Measurements from ENCODE around the gene DIAPH1.

Gene DIAPH1

DNA sequence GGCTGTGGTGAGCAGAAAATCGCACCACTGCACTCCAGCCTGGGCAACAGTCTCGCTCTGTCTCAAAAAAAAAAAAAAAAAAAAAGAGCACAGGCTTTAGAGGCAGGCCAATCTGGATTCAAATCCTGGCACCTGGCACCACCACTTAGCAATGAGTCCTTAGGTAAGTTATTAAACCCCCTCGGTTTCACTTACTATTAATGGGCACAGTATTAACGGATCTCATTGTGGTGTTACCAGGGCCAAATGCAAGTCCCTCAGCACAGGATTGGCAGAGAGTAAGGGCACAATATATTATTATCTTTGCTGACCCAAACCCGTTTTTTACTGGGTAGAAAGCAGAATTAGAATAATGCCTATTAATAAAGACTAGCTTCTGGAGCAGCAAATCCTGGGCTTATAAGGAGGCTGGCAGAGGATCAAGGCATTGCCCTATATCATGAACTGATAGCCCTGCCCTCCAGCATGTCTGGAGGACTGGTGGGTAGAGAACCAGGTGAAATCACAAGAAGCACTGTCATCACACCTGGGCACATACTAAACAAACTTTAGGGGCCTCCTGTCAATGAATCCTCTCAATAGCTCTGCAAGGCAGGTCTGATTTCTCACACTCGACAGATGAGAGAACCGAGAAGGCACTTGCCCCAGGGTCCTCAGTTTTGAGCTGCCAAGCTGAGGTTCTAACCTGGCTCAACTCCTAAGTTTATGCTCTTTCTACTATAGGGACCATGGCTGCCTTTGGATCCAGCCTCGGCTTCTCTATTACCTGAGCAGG, 112.2 kb downstream of the DIAPH1 start:
- DNase-seq (ENCODE audit: low read depth), result no peak

GRCh38 chr5:141504216-141504615, 114.6 kb downstream of the DIAPH1 start:
- no peak for DNase-seq (ENCODE audit: low read depth)

GRCh38 chr5:141503681-141504080, 115.1 kb downstream of the DIAPH1 start:
- DNase-seq (ENCODE audit: low read depth), result no peak

DNA sequence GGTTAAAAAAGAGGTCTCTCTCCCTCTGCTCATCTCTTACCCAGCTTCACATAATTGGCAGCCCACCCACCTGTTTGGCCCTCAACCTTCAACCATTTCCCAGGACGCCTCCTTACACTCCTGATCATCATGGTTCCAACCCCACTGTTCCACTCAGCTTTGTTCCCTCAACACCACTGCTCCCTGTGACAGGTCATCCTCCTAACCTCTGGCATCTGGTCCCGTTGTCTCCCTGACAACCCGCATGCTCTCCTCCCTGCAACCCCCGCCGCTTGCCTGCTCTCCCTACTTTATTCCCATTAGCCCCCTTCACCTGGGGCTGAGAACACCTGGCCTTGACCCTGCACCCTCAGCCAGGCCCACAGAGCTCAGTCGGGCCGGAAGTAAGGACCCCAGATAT, 117.0 kb downstream of the DIAPH1 start:
- DNase-seq (ENCODE audit: low read depth), result no peak

- no peak for DNase-seq (ENCODE audit: low read depth)
Observed at GRCh38 chr5:141496038-141496437, 122.8 kb downstream of the DIAPH1 start.

DNA sequence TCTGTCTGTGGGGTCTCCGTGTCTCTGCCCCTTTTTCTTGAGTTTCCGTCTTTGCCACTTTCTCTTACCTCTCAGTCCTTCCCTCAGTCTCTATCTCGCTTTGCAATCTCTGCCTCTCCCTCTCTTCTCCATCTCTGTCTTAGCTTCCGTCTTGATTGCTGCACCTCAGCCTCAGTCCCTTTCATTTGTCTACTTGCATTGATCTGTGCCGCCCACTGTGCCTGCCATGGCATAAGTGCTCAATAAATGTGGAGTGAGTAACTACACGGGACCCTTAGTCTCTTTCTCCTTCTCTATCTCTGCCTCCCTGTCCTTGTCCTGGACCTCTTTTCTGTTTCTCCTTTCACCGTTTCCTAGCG, 123.4 kb downstream of the DIAPH1 start:
- DNase-seq (ENCODE audit: low read depth), result no peak

DNA sequence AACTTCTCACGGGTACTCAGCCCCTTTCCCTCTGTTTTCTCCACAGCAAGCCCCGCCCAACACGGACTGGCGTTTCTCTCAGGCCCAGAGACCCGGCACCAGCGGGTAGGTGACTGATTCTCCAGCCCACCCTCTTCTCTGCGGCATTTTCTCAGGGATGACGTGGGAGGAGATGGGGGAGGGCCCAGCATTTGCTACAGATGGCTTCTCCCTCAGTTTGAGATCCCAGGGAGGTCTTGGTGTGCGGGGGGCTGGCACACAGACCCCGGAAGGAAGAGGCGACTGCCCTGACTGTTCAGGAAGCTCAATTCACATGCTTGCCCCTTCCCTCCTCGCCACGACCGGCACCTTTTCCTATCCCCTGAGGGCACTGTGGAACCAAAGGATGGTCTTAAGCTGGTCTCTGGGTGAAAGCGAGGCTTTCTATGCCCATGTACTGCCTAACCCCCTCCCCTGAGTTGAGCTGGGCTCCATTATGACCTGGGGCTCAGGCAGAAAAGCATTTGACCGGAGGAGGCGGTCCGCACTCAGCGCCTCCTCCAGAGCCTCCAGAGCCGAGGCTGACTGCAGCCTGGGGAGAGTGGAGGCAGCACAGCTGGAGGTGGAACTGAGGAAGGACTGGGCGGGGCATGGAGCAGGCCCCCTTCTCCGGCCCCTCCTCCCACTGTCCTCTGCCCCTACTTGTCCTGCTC, 123.9 kb downstream of the DIAPH1 start:
- no peak for DNase-seq (ENCODE audit: low read depth)

GRCh38 chr5:141493500-141494422, 125.0 kb downstream of the DIAPH1 start:
- no peak for DNase-seq (ENCODE audit: low read depth)

DNA sequence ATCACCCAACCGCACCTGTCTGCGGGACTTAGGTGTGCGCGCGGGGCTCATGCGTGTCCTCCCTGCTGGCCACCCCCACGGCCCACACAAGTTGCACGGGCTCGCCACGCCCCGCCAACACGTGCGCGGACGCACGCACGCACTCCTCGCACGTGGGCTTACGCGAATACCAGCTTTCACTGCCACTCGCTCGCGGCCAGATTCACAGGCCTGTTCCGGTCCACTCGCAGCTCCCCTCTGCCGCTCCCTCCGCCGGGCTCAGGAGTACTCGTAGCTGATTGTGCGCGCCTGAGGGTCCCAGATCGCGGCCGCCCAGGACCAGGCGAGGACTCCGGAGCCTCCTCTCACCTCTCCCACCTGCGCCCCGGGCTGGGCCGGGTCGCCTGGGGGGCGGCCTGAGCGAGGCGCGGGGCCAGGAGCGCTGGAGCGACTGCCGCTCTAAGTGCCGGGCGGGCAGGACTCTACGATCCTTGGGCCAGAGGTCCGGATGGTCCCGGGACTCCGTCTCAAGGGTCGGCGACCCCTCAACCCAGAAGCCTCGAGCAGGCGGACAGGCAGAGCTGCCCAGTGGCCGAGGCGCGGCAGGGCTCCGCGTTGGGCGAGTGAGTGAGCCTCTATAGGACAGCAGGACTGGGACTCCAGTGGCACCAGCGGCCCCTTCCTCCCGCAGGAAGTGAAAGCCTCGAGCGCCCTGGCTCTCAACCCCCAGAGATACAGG, 126.5 kb downstream of the DIAPH1 start:
- no peak for DNase-seq (ENCODE audit: low read depth)

GRCh38 chr5:141491323-141492167, 127.3 kb downstream of the DIAPH1 start:
- no peak for DNase-seq (ENCODE audit: low read depth)

GRCh38 chr5:141490771-141491170, 128.0 kb downstream of the DIAPH1 start:
- DNase-seq (ENCODE audit: low read depth), result no peak

GRCh38 chr5:141490271-141490670, 128.5 kb downstream of the DIAPH1 start:
- DNase-seq (ENCODE audit: low read depth), result no peak

- DNase-seq (ENCODE audit: low read depth), result no peak
Observed at GRCh38 chr5:141489841-141490240, 129.0 kb downstream of the DIAPH1 start.

- DNase-seq (ENCODE audit: low read depth), result no peak
Observed at GRCh38 chr5:141488591-141489561, 129.9 kb downstream of the DIAPH1 start, which contains the start of gene PCDHGC5. Gene PCDHGC5, plus strand, starts transcription at chr5:141489081. Its CDS starts 160 bp downstream, at chr5:141489241.

DNA sequence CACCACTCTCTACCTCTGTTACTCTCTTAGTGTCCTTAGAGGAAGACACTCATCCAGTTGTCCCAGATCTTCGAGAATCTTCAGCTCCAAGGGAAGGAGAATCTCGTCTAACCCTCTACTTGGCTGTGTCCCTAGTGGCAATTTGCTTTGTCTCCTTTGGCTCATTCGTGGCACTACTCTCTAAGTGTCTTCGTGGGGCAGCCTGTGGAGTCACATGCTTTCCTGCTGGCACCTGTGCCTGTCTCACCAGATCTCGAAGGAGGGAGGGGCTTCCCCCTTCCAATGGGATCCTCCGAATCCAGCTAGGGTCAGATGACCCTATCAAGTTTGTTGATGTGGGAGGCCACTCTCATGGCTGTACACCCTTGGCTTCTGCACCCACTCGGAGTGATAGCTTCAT, 131.7 kb downstream of the DIAPH1 start:
- DNase-seq (ENCODE audit: low read depth), result no peak

- no peak for DNase-seq (ENCODE audit: low read depth)
Observed at GRCh38 chr5:141486091-141486490, 132.7 kb downstream of the DIAPH1 start.

- no peak for DNase-seq (ENCODE audit: low read depth)
Observed at GRCh38 chr5:141485321-141486055, 133.3 kb downstream of the DIAPH1 start.

DNA sequence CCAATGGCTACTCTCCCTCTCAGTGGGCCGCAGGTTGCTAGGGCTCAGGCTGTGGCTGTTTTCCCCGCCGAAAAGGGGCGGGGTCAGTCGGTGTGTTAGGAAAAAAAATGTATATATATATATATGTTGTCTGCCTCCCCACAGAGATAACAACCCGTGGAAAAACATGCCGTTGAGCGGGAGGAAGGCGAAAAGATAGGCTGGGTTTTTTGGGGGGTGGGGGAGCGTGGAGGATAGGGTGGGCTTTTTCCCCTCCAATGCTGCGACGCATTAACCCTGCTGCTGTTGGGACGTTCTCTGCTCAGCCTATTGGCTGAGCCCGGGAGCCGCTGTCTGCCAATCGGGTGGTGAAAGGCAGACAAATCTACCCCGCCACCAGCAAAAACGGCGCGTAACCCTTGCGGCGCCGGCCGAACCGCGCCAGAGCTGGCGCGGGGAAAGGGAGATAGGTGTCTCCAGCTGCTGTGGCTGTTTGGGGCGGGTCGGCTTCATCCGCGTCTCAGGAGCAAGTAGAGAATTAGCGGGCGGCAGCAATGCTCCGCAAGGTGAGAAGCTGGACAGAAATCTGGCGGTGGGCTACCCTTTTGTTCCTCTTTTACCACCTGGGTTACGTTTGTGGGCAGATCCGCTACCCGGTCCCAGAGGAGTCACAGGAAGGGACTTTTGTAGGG, 134.0 kb downstream of the DIAPH1 start, which contains the start of gene PCDHGC4:
Gene PCDHGC4 (plus strand): TSS at position 390 of the 671 bp plus-strand sequence. CDS start 144 bp downstream, at position 534.
- DNase-seq (ENCODE audit: low read depth), result no peak
